ENCODE data around the gene LYPD6B.

DNA sequence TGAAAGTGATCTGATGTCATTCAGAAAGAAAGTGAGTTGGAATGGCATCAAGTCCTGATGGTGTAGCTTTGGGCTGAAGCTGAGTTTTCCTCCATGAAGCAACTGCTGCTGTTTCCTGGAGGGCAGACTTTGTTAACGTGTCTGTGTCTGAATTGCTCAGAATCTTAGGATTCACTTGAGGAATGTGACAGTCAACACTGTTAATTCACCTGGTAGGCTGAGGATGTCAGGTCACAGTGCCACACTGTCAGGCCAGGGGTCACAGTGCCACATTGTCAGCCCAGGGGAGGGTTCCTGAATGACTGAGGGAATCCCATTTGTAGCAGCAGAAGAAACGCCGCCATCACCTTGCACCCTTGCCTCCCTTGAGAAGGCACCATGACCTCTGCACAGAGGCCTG, 39.4 kb downstream of the LYPD6B start:
- TF ChIP-seq, protein P1, sequence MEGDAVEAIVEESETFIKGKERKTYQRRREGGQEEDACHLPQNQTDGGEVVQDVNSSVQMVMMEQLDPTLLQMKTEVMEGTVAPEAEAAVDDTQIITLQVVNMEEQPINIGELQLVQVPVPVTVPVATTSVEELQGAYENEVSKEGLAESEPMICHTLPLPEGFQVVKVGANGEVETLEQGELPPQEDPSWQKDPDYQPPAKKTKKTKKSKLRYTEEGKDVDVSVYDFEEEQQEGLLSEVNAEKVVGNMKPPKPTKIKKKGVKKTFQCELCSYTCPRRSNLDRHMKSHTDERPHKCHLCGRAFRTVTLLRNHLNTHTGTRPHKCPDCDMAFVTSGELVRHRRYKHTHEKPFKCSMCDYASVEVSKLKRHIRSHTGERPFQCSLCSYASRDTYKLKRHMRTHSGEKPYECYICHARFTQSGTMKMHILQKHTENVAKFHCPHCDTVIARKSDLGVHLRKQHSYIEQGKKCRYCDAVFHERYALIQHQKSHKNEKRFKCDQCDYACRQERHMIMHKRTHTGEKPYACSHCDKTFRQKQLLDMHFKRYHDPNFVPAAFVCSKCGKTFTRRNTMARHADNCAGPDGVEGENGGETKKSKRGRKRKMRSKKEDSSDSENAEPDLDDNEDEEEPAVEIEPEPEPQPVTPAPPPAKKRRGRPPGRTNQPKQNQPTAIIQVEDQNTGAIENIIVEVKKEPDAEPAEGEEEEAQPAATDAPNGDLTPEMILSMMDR (conservative IDR thresholded peaks at IDR 0.05) = no peak
- no peak for TF ChIP-seq ZFX (IDR thresholded peaks at IDR 0.05)

Measured in C4-2B (cell line).